Suppressor macrophage (primary cell): ENCODE data around the gene KIRREL2.
"Not testable (repeated sequence)": the region's sequence is repeated elsewhere in the genome, so short reads cannot be mapped to it uniquely, and the experiment has no call there.

Experiments
- DNase-seq, 4 experiments: peaks; one replicate each; pipeline ENCODE4 v3.0.0-alpha.2; 2020 to 2022
- total RNA-seq, 17 experiments: gene quantifications; one replicate each; lab custom pipeline; 2026; ENCODE audit warnings: mixed read lengths in 6 of 17, inconsistent platforms in 3 of 17; lab: John Stamatoyannopoulos, UW

KIRREL2 gene
- total RNA-seq = 0 to 1.5 (median 0) reads per million in 17 experiments

GRCh38 chr19:35856546-35857149 lies at the start of gene KIRREL2:
KIRREL2 (plus strand) TSS chr19:35856911; CDS start chr19:35857120, 209 bp downstream.
- peak in 2 of 4 experiments; percentile 26 to 38 for DNase-seq

- no peak for DNase-seq
These were observed 49.1 kb upstream of the KIRREL2 start for GRCh38 chr19:35807633-35808032.

GRCh38 chr19:35811317-35812219 lies 45.1 kb upstream of the KIRREL2 start:
- DNase-seq = no peak

DNA sequence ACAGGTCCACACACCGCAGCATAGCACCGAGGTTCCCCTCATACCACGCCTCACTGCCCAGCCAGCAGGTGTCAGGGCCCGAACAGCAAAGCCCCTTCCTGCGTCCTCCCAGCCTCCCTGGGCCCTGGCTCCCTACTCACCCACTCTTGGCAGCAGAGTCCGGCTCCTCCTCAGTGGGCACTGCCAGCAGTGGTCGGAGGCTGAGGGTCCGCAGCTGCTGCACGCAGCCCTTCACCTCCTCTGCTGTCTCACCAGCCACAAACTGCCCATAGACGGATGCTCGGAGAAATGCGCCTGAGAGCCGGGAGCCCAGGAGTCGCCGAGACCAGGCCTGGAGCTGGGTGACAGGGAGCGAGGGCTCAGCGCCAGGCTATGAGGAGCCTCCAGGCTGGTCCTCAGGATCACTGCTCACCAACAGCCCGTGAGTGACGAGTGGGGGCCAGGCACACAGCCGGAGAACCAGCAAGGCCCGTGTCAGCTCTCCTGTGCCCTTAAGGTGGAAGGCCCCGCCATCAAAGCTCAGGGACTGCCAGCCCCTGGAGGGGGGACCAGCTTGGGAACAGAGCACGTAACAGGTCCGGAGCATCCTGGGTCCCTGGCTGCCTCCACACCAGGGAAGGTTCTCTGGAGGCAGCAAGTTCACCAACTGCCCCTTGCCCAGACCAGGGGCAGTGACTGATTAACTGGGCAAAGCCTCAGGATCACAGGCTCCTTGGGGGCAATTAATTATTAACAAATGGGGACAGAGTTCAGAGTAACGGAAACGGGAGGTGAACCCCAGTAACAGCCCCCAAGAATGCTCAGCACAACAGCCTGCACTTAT lies 44.3 kb upstream of the KIRREL2 start, which contains the start of gene PRODH2:
Gene PRODH2 (minus strand): TSS at position 626 of the 823 bp plus-strand sequence. CDS start 40 bp downstream, at position 586.
- DNase-seq = no peak

GRCh38 chr19:35813043-35813890 lies 43.4 kb upstream of the KIRREL2 start:
- DNase-seq = no peak

GRCh38 chr19:35816262-35816661 lies 40.4 kb upstream of the KIRREL2 start:
- no peak for DNase-seq

DNA sequence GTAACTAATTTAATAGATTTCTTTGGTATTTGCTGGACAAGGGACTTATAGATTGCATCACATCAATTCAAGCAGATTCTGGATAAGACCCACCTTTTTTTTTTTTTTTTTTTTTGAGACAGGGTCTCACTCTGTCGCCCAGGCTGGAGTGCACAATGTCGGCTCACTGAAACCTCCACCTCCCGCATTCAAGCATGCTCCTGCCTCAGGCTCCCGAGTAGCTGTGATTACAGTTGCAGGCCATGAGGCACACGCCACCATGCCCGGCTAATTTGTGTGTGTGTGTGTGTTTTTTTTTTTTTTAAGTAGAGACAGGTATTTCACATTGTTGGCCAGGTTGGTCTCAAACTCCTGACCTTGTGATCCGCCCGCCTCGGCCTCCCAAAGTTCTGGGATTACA lies 39.9 kb upstream of the KIRREL2 start:
- no peak for DNase-seq

- no peak for DNase-seq
These were observed 38.3 kb upstream of the KIRREL2 start for GRCh38 chr19:35818445-35818844.

DNA sequence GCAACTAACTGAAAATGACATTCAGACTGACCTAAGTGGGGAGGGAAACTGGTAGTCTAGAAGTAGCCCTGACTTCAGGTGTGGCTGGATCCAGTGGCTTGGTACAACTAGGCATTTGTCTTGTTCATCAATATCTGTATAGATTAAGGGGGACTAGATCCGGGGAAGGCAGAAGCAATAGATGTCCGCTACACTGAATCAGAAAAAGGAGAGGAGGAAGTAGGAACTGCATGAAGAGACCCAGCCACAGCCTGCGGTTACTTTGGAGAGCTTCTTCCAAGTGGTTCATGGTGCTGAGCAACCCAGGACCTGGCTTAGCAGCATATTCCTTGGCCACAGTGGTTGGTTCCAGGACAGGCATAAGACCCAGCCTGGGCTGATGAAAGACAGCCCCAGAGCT lies 34.1 kb upstream of the KIRREL2 start:
- peak in 1 of 4 experiments; percentile 10 for DNase-seq

DNA sequence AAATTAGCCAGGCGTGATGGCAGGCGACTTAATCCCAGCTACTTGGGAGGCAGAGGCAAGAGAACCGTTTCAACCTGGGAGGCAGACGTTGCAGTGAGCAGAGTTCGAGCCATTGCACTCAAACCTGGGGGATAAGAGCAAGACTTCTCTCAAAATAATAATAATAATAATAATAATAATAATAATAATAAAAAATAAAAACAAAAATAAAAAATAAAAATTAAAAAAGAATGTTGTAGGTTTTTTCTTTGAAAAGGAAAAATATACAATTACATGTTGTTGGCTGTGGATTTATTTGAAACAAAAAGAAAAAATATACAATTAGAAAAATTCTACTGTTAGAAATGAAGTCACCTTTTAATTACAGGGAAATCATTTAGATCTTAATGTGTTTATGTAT lies 32.6 kb upstream of the KIRREL2 start:
- DNase-seq = no peak

GRCh38 chr19:35828692-35829301 lies 27.9 kb upstream of the KIRREL2 start:
- DNase-seq = peak; percentile 62 to 85 (median 72)

- no peak for DNase-seq
These were observed 25.7 kb upstream of the KIRREL2 start for GRCh38 chr19:35830986-35831385.

DNA sequence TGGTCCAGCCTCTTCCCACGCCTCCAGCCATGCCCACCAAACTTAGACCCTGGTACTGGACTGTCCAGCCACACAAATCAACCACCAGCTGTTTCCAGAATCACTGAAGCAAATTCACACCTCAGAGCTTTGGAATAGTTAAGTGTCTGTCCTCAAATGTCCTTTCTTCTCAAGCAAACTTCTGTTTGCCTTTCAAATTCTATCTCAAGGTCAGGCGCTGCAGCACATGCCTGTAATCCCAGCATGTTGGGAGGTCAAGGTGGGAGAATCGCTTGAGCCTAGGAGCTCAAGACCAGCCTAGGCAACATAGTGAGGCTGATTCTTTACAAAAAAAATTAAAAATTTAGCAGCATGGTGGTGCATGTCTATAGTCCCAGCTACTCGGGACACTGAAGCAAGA lies 24.7 kb upstream of the KIRREL2 start:
- DNase-seq = no peak

GRCh38 chr19:35833972-35834371 lies 22.7 kb upstream of the KIRREL2 start:
- no peak for DNase-seq

DNA sequence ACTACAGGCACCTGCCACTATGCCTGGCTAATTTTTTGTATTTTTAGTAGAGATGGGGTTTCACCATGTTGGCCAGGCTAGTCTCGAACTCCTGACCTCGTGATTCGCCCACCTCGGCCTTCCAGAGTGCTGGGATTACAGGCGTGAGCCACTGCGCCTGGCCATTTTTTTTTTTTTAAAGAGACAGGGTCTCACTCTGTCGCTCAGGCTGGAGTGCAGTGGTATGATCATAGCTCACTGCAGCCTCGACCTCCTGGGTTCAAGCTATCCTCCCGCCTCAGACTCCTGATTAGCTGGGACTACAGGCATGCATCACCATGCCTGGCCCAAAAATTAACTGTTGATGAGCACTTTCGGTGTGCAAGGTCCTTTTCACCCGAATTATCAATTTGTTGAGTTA lies 20.6 kb upstream of the KIRREL2 start:
- not testable (repeated sequence) for DNase-seq

DNA sequence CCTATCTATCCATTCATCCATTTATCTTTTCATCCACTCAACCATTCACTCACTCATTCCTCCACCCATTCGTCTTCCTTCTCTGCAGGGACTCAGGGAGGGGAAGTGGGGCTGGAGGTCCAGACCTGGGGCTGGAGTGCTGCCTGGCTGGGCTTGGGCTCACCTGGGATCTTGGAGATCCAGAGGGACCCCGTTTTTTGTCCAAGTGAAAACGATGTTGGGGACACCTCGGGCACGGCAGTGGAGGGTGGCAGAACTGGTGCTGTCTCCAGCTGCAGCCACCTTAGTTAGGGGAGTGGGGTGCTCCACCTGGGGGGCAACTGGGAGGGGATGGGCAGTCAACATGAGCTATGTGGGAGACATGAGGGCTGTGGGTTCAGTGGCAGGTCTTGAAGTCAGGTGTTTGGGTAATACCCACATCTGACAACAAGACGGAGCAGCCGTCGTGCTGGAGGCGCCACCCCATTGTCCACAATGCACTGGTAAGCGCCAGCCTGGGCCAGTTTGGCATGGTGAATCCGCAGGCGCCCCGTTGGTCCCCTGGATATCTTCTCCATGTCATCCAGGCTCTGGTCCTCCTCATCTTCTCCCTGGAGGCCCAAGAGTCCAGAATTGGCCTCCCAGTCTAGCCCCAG lies 14.6 kb upstream of the KIRREL2 start:
- no peak for DNase-seq

- DNase-seq = no peak
These were observed 13.9 kb upstream of the KIRREL2 start for GRCh38 chr19:35842666-35843272.

DNA sequence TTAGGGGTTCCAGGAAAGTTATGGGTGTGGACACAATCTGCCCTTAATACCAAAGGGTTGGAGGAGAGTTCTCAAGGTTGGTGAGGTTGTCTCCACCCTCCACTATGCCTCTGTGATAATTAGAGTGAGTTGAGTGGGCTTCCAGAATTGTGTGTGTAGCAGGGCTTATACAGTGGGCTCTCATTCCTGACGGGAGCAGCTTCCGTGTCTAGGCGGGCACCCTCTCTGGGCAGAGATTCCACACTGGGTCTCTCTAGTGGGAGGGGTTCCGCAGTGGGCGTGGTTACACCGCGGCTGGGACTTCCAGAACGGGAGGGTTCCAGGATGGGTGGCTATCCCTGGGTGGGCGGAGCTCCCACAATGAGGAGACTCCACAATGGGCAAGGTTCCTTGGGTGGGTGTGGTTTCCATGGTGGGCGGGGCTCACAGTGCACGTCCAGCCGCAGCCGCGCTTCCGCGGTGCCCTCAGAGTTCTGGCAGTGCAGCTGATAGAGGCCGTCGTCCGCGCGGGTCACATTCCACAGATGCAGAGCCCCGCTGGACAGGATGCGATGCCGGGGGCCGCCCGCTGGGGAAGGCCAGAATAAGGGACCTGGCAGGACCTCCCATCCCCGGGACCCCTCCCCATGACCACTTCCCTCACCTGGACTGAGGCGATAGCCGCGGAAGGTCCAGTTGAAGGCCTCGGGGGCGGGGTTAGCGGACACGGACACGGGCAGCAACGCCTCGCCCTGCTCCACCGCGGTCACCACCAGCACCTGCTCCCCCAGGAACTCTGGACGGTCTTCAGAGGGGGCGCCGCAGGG lies 12.8 kb upstream of the KIRREL2 start:
- DNase-seq = peak in 3 of 4 experiments; percentile 15 to 25 (median 22)

GRCh38 chr19:35844482-35845214 lies 12.1 kb upstream of the KIRREL2 start:
- no peak for DNase-seq
